GM12878 (cell line): ENCODE results near the gene CPSF4.

Experiments
- BACH1 ChIP-seq: fragments of 450-650 bp; IDR thresholded peaks from 2 replicates; pipeline ENCODE4 v1.6.1; 2017; ENCODE audit warnings: mild to moderate bottlenecking, borderline replicate concordance
- MYC ChIP-seq: IDR thresholded peaks from 2 replicates; pipeline ENCODE4 v1.6.1; 2011; ENCODE audit warnings: mild to moderate bottlenecking, low read length, moderate library complexity, inconsistent platforms; ENCODE audit not compliant: insufficient read depth, insufficient replicate concordance, insufficient read length, severe bottlenecking
- POLR2A ChIP-seq: IDR thresholded peaks from 2 replicates; pipeline ENCODE4 v1.6.1; 2011; ENCODE audit warnings: low read depth, mild to moderate bottlenecking, low read length
- POLR2AphosphoS5 ChIP-seq: IDR thresholded peaks from 2 replicates; pipeline ENCODE4 v1.6.1; 2011; ENCODE audit warnings: mild to moderate bottlenecking, low read length, inconsistent platforms
- SIX5 ChIP-seq: IDR thresholded peaks from 2 replicates; pipeline ENCODE4 v1.6.1; 2011; ENCODE audit warnings: mild to moderate bottlenecking, low read depth, low read length, moderate library complexity; ENCODE audit not compliant: severe bottlenecking
- SMC3 ChIP-seq: IDR thresholded peaks from 2 replicates; pipeline ENCODE4 v1.6.1; 2011; ENCODE audit warnings: low read length, improper control_type of control experiment, borderline replicate concordance
- STAT1 ChIP-seq: fragments of 450-650 bp; conservative IDR thresholded peaks from 2 replicates; pipeline ENCODE4 v1.6.1; 2014; ENCODE audit warnings: antibody characterized with exemption, mild to moderate bottlenecking
- TAF1 ChIP-seq: IDR thresholded peaks from 2 replicates; pipeline ENCODE4 v1.6.1; 2011; ENCODE audit warnings: mild to moderate bottlenecking, low read depth, low read length, borderline replicate concordance
- ZNF384 ChIP-seq: IDR thresholded peaks from 2 replicates; pipeline ENCODE4 v1.6.1; 2012; ENCODE audit warnings: low read depth, mild to moderate bottlenecking, low read length, improper control_type of control experiment, borderline replicate concordance
- TF ChIP-seq, protein P1 (sequence below), 3 experiments: IDR thresholded peaks in 2 of 3; conservative IDR thresholded peaks in 1 of 3; 2 replicates each; pipeline ENCODE4 v1.5.1; 2011; ENCODE audit warnings: low read depth in 3 of 3, low read length in 3 of 3, mild to moderate bottlenecking in 3 of 3, control low read depth in 2 of 3, moderate library complexity in 2 of 3, inconsistent platforms in 1 of 3, mixed read lengths in 1 of 3; ENCODE audit not compliant: control insufficient read depth in 2 of 3, insufficient read depth in 1 of 3; ENCODE audit errors: extremely low read depth in 1 of 3
- TF ChIP-seq, protein P2 (sequence below): IDR thresholded peaks from 2 replicates; pipeline ENCODE4 v1.6.1; 2012; ENCODE audit warnings: low read depth, low read length, improper control_type of control experiment
- TF ChIP-seq, protein P3 (sequence below): fragments of 450-650 bp; formaldehyde crosslinking; IDR thresholded peaks from 2 replicates; pipeline ENCODE4 v1.5.0; 2022; ENCODE audit warnings: mild to moderate bottlenecking, missing genetic modification characterization

DNA sequence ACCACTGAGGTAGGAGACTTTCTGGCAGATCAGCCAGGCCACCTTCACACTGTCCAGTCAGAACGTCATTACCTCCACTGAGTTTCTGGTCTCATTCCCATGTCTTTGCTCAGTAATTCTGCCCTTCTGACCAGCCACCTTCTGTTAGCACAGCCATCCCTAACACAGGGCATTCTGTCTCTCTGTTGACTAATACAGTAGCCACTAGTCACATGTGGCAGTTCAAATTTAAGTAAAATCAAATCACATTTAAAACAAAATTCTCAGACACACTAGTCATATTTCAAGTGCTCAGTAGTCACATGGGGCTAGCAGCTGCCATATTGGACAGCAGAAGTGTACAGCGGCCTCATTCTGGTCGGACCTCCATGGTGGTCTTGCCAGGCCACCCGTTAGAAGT is 7.4 kb downstream of the CPSF4 start:
- TF ChIP-seq, protein P1, sequence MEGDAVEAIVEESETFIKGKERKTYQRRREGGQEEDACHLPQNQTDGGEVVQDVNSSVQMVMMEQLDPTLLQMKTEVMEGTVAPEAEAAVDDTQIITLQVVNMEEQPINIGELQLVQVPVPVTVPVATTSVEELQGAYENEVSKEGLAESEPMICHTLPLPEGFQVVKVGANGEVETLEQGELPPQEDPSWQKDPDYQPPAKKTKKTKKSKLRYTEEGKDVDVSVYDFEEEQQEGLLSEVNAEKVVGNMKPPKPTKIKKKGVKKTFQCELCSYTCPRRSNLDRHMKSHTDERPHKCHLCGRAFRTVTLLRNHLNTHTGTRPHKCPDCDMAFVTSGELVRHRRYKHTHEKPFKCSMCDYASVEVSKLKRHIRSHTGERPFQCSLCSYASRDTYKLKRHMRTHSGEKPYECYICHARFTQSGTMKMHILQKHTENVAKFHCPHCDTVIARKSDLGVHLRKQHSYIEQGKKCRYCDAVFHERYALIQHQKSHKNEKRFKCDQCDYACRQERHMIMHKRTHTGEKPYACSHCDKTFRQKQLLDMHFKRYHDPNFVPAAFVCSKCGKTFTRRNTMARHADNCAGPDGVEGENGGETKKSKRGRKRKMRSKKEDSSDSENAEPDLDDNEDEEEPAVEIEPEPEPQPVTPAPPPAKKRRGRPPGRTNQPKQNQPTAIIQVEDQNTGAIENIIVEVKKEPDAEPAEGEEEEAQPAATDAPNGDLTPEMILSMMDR (IDR thresholded peaks at IDR 0.05 in 2 of 3, conservative IDR thresholded peaks at IDR 0.05 in 1 of 3; ENCODE audit: control insufficient read depth in 2 of 3, extremely low read depth in 1 of 3, insufficient read depth in 1 of 3, low read depth in 3 of 3, low read length in 3 of 3) = no peak
- TF ChIP-seq SIX5 = no peak
- TF ChIP-seq SMC3 = no peak
- no peak for TF ChIP-seq POLR2A
- TF ChIP-seq ZNF384 = no peak
- TF ChIP-seq POLR2AphosphoS5 = no peak
- TF ChIP-seq, protein P2, sequence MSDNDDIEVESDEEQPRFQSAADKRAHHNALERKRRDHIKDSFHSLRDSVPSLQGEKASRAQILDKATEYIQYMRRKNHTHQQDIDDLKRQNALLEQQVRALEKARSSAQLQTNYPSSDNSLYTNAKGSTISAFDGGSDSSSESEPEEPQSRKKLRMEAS = no peak
- TF ChIP-seq STAT1 = no peak
- no peak for TF ChIP-seq BACH1
- TF ChIP-seq, protein P3, sequence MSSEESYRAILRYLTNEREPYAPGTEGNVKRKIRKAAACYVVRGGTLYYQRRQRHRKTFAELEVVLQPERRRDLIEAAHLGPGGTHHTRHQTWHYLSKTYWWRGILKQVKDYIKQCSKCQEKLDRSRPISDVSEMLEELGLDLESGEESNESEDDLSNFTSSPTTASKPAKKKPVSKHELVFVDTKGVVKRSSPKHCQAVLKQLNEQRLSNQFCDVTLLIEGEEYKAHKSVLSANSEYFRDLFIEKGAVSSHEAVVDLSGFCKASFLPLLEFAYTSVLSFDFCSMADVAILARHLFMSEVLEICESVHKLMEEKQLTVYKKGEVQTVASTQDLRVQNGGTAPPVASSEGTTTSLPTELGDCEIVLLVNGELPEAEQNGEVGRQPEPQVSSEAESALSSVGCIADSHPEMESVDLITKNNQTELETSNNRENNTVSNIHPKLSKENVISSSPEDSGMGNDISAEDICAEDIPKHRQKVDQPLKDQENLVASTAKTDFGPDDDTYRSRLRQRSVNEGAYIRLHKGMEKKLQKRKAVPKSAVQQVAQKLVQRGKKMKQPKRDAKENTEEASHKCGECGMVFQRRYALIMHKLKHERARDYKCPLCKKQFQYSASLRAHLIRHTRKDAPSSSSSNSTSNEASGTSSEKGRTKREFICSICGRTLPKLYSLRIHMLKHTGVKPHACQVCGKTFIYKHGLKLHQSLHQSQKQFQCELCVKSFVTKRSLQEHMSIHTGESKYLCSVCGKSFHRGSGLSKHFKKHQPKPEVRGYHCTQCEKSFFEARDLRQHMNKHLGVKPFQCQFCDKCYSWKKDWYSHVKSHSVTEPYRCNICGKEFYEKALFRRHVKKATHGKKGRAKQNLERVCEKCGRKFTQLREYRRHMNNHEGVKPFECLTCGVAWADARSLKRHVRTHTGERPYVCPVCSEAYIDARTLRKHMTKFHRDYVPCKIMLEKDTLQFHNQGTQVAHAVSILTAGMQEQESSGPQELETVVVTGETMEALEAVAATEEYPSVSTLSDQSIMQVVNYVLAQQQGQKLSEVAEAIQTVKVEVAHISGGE = no peak
- no peak for TF ChIP-seq TAF1
- TF ChIP-seq MYC = no peak
